OCI-LY3 (cell line): Measurements from ENCODE around the gene ARHGAP4.

Experiments
- EZH2phosphoT487 ChIP-seq: fragments of 200-600 bp; shearing (Covaris generic); IDR thresholded peaks from 2 replicates; pipeline ENCODE4 v1.6.1; 2018; ENCODE audit warnings: antibody characterized with exemption, mixed run types, low read depth
- TF ChIP-seq, protein P1 (sequence below): fragments of 200-600, 300-600 bp; sonication (generic); IDR thresholded peaks from 2 replicates; pipeline ENCODE4 v1.5.1; 2014; ENCODE audit warnings: antibody characterized with exemption, low read length, low read depth

GRCh38 chrX:153953892-153954557, 28.0 kb upstream of the ARHGAP4 start:
- TF ChIP-seq, protein P1, sequence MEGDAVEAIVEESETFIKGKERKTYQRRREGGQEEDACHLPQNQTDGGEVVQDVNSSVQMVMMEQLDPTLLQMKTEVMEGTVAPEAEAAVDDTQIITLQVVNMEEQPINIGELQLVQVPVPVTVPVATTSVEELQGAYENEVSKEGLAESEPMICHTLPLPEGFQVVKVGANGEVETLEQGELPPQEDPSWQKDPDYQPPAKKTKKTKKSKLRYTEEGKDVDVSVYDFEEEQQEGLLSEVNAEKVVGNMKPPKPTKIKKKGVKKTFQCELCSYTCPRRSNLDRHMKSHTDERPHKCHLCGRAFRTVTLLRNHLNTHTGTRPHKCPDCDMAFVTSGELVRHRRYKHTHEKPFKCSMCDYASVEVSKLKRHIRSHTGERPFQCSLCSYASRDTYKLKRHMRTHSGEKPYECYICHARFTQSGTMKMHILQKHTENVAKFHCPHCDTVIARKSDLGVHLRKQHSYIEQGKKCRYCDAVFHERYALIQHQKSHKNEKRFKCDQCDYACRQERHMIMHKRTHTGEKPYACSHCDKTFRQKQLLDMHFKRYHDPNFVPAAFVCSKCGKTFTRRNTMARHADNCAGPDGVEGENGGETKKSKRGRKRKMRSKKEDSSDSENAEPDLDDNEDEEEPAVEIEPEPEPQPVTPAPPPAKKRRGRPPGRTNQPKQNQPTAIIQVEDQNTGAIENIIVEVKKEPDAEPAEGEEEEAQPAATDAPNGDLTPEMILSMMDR, result no peak
- no peak for TF ChIP-seq EZH2phosphoT487
